ENCODE results near the gene RBL2.

DNA sequence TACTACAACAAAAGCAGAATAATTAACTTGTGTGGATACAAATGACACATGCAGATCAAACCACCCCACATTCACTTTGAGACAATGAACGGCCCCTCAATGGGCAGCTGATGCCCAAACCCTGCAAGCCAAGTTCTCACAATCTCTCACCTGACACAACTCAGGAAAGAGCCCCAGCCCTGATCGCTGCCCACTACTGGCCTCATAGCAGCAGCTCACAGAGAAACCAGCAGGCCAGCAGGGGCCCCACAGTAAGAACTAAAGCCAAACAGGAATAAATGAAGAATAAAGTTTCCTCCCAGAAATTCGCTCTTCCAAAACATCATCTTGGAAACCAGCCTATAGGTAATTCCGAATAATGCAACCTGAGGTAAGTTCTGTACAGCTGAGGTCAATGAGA is 61.1 kb downstream of the RBL2 start:
- TF ChIP-seq, protein P1, sequence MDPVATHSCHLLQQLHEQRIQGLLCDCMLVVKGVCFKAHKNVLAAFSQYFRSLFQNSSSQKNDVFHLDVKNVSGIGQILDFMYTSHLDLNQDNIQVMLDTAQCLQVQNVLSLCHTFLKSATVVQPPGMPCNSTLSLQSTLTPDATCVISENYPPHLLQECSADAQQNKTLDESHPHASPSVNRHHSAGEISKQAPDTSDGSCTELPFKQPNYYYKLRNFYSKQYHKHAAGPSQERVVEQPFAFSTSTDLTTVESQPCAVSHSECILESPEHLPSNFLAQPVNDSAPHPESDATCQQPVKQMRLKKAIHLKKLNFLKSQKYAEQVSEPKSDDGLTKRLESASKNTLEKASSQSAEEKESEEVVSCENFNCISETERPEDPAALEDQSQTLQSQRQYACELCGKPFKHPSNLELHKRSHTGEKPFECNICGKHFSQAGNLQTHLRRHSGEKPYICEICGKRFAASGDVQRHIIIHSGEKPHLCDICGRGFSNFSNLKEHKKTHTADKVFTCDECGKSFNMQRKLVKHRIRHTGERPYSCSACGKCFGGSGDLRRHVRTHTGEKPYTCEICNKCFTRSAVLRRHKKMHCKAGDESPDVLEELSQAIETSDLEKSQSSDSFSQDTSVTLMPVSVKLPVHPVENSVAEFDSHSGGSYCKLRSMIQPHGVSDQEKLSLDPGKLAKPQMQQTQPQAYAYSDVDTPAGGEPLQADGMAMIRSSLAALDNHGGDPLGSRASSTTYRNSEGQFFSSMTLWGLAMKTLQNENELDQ (tag by site-specific recombination; IDR thresholded peaks at IDR 0.05; ENCODE audit: low read depth): no peak
- TF ChIP-seq, protein P2, sequence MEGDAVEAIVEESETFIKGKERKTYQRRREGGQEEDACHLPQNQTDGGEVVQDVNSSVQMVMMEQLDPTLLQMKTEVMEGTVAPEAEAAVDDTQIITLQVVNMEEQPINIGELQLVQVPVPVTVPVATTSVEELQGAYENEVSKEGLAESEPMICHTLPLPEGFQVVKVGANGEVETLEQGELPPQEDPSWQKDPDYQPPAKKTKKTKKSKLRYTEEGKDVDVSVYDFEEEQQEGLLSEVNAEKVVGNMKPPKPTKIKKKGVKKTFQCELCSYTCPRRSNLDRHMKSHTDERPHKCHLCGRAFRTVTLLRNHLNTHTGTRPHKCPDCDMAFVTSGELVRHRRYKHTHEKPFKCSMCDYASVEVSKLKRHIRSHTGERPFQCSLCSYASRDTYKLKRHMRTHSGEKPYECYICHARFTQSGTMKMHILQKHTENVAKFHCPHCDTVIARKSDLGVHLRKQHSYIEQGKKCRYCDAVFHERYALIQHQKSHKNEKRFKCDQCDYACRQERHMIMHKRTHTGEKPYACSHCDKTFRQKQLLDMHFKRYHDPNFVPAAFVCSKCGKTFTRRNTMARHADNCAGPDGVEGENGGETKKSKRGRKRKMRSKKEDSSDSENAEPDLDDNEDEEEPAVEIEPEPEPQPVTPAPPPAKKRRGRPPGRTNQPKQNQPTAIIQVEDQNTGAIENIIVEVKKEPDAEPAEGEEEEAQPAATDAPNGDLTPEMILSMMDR (tag by site-specific recombination; IDR thresholded peaks at IDR 0.05): no peak
- TF ChIP-seq SETDB1 (IDR thresholded peaks at IDR 0.05; ENCODE audit: insufficient read length, low read length) (no peak), YY1 (tag by site-specific recombination; IDR thresholded peaks at IDR 0.05) (no peak), HOXA7 (CRISPR knock-in tag; IDR thresholded peaks at IDR 0.05; ENCODE audit: borderline replicate concordance) (no peak), ZNF266 (tag by site-specific recombination; IDR thresholded peaks at IDR 0.05; ENCODE audit: low read depth) (no peak), ZBTB21 (tag by site-specific recombination; IDR thresholded peaks at IDR 0.05) (no peak), TCF7L2 (IDR thresholded peaks at IDR 0.05; ENCODE audit: borderline replicate concordance, low read depth, low read length) (no peak), ZNF10 (tag by site-specific recombination; IDR thresholded peaks at IDR 0.05) (no peak)
